Smooth muscle cell (in vitro differentiated cells): ENCODE data around the gene TAF3. TPM values are rescaled to one million over a fixed set of nuclear protein-coding genes. Genes with fewer than 3 reads are reported as not detected.

Source experiments
- DNase-seq: peaks from one replicate; lab custom pipeline; 2025; ENCODE audit not compliant: unreplicated experiment; lab: John Stamatoyannopoulos, UW
- H2AFZ ChIP-seq: fragments of 200-600 bp; sonication (generic); 2 replicates; pipeline ENCODE4 v1.6.0; 2016; ENCODE audit warnings: antibody characterized with exemption, low read depth, mild to moderate bottlenecking
- H3F3A ChIP-seq: fragments of 200-600 bp; sonication (generic); 2 replicates; pipeline ENCODE4 v1.6.0; 2017; ENCODE audit warnings: antibody characterized with exemption, low read depth
- H3K27ac ChIP-seq: fragments of 200-600 bp; sonication (generic); 2 replicates; pipeline ENCODE4 v1.5.1; 2016; ENCODE audit warnings: low read depth, mild to moderate bottlenecking
- H3K27me3 ChIP-seq: fragments of 200-600 bp; sonication (generic); 2 replicates; pipeline ENCODE4 v1.6.1; 2016; ENCODE audit warnings: low read depth, mild to moderate bottlenecking
- H3K36me3 ChIP-seq: fragments of 200-600 bp; sonication (generic); 2 replicates; pipeline ENCODE4 v1.5.1; 2016; ENCODE audit warnings: low read depth
- H3K4me1 ChIP-seq: fragments of 200-600 bp; sonication (generic); 2 replicates; pipeline ENCODE4 v1.5.1; 2016; ENCODE audit warnings: low read depth
- H3K4me2 ChIP-seq: fragments of 200-600 bp; sonication (generic); 2 replicates; pipeline ENCODE4 v1.6.0; 2016; ENCODE audit warnings: mild to moderate bottlenecking
- H3K4me3 ChIP-seq: fragments of 200-600 bp; sonication (generic); 2 replicates; pipeline ENCODE4 v1.5.1; 2016; ENCODE audit warnings: mild to moderate bottlenecking
- H3K79me2 ChIP-seq: fragments of 200-600 bp; sonication (generic); 2 replicates; pipeline ENCODE4 v1.6.0; 2016; ENCODE audit warnings: low read depth, mild to moderate bottlenecking
- H3K9ac ChIP-seq: fragments of 200-600 bp; sonication (generic); 2 replicates; pipeline ENCODE4 v1.6.0; 2016; ENCODE audit warnings: low read depth
- H3K9me3 ChIP-seq: fragments of 200-600 bp; sonication (generic); replicated peaks from 2 replicates; pipeline ENCODE4 v1.5.1; 2016; ENCODE audit warnings: low read depth
- H4K20me1 ChIP-seq: fragments of 200-600 bp; sonication (generic); 2 replicates; pipeline ENCODE4 v1.6.0; 2016; ENCODE audit warnings: low read depth
- WGBS: methylation state at CpG from one replicate; pipeline ENCODE4 v1.1.7; 2016; ENCODE audit warnings: low lambda C conversion rate; 5-methylcytosine and 5-hydroxymethylcytosine counted together
- polyA plus RNA-seq: library from polyadenylated mRNA; unstranded; fragments of >200 nt; fragmentation: Nextera tagmentation; extraction: Ambion mirVana; gene quantifications from 2 replicates; pipeline ENCODE4 v1.2.1, GENCODE V29; 2016
- total RNA-seq: library from RNA; depleted of rRNA; stranded (reverse); fragments of >200 nt; gene quantifications from 2 replicates; pipeline ENCODE4 v1.2.3, GENCODE V29; 2014
- TF ChIP-seq, protein P1 (sequence below): fragments of 200-600 bp; sonication (generic); IDR thresholded peaks from 2 replicates; pipeline ENCODE4 v1.5.1; 2017; ENCODE audit warnings: borderline replicate concordance, mild to moderate bottlenecking, antibody characterized with exemption; ENCODE audit not compliant: insufficient read depth, poor library complexity, severe bottlenecking

Gene TAF3
- total and polyA plus RNA-seq, 2 experiments from 2014 or later, result 3.7 to 7.0 TPM

DNA sequence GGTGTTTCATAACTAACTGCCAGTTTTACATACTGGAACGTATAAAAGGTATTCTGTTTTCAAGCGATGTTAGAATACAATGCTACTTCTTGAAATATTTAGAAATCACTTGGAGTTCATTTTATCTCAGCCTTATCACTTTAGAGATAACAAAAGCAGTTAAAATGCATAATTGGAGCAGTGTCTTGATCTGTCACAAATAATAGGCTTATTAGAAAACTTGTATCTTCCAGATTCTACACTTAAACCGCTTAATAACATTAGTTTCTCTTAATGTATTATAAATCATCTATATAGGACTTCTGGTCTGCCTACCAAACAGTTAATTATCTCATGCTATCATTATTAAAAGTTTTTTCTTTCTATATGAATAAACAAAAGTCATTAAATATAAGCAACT, 104.4 kb downstream of the TAF3 start:
- Histone ChIP-seq H3K36me3 (no peaks in the 10 kb centered on the region), H3K4me2 (no peak overlapping the region), H3K79me2 (peaks cover 16% of the 10 kb centered on the region), H3K4me3 (no peak overlapping the region), H2AFZ (no peak overlapping the region), H3K4me1 (no peaks in the 10 kb centered on the region), H3K9me3 (no peaks in the 10 kb centered on the region), H3K27ac (no peak overlapping the region), H3K27me3 (no peaks in the 10 kb centered on the region), H3F3A (no peaks in the 10 kb centered on the region), H3K9ac (no peak overlapping the region), H4K20me1 (peaks cover 22% of the 10 kb centered on the region)
- TF ChIP-seq, protein P1, sequence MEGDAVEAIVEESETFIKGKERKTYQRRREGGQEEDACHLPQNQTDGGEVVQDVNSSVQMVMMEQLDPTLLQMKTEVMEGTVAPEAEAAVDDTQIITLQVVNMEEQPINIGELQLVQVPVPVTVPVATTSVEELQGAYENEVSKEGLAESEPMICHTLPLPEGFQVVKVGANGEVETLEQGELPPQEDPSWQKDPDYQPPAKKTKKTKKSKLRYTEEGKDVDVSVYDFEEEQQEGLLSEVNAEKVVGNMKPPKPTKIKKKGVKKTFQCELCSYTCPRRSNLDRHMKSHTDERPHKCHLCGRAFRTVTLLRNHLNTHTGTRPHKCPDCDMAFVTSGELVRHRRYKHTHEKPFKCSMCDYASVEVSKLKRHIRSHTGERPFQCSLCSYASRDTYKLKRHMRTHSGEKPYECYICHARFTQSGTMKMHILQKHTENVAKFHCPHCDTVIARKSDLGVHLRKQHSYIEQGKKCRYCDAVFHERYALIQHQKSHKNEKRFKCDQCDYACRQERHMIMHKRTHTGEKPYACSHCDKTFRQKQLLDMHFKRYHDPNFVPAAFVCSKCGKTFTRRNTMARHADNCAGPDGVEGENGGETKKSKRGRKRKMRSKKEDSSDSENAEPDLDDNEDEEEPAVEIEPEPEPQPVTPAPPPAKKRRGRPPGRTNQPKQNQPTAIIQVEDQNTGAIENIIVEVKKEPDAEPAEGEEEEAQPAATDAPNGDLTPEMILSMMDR, result no peak
- no peak for DNase-seq
- WGBS, result 91% methylated on average over 3 of the region's 3 CpGs

DNA sequence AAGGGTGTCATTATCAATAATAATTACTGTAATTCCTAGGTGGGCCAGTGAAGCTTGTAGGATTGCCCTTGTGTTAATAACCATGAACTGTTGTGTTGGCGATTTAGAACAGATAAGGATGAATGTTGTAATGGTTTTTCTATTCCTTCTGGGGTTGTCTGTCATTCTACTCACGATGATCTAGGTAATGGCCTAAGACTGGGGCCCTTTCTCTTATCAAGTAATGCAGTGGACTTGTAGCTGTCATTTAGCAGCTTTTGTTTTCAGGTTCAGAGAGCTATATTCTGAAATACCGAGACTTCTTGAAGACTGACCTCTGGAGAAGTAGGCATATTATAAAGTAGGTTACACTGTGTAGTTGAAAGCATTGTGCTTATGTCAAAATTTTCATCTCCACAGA, 110.2 kb downstream of the TAF3 start:
- no peaks in the 10 kb centered on the region for H3K9me3 ChIP-seq
- H4K20me1 ChIP-seq, result peaks cover 17% of the 10 kb centered on the region
- H3K36me3 ChIP-seq, result no peaks in the 10 kb centered on the region
- no peak overlapping the region for H3K4me3 ChIP-seq
- no peaks in the 10 kb centered on the region for H3K4me1 ChIP-seq
- 77% methylated on average over 3 of the region's 3 CpGs for WGBS
- H2AFZ ChIP-seq, result no peak overlapping the region
- no peaks in the 10 kb centered on the region for H3F3A ChIP-seq
- H3K9ac ChIP-seq, result no peak overlapping the region
- no peaks in the 10 kb centered on the region for H3K27me3 ChIP-seq
- DNase-seq, result no peak
- no peak overlapping the region for H3K4me2 ChIP-seq
- no peaks in the 10 kb centered on the region for H3K79me2 ChIP-seq
- TF ChIP-seq, protein P1, result no peak
- H3K27ac ChIP-seq, result no peak overlapping the region

DNA sequence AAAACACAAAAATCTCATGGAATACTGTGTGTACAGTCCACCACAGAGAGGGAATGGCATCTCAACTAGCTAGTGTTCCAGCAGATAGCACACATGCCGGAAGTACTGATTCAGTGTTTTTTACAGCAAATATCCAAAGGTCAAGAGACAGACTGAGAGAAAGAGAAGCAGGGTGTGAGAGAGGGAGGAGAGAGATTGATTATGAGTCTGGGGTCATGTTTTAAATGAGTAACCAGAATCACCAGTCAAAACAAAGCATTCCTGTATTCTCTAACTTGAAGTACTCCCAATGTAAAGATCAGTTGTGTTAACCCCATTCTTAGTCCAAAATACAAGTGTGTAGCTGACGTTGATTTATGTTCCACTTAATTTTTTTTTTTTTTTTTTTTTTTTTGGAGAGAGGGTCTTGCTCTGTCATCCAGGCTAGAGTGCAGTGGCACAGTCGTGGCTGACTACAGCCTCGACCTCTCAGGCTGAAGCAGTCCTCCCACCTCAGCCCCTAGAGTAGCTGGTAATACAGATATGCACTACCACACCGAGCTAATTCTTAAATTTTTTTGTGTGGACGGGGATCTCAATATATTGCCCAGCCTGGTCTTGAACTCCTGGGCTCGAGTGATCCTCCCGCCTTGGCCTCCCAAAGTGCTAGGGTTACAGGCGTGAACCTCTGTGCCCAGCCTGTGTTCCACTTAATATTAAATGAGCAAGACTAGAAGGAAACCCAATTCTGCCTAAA, 114.2 kb downstream of the TAF3 start:
- Histone ChIP-seq H3K27me3 (no peaks in the 10 kb centered on the region), H3K9ac (no peak overlapping the region), H2AFZ (no peak overlapping the region), H3K9me3 (no peaks in the 10 kb centered on the region), H3K27ac (no peak overlapping the region), H3F3A (no peaks in the 10 kb centered on the region), H4K20me1 (peaks cover 10% of the 10 kb centered on the region), H3K4me3 (no peak overlapping the region), H3K4me2 (peak overlapping the region; percentile 8), H3K4me1 (no peaks in the 10 kb centered on the region), H3K79me2 (peaks cover 2% of the 10 kb centered on the region), H3K36me3 (no peaks in the 10 kb centered on the region)
- WGBS, result 84% methylated on average over 9 of the region's 9 CpGs
- DNase-seq, result no peak
- TF ChIP-seq, protein P1, result no peak

DNA sequence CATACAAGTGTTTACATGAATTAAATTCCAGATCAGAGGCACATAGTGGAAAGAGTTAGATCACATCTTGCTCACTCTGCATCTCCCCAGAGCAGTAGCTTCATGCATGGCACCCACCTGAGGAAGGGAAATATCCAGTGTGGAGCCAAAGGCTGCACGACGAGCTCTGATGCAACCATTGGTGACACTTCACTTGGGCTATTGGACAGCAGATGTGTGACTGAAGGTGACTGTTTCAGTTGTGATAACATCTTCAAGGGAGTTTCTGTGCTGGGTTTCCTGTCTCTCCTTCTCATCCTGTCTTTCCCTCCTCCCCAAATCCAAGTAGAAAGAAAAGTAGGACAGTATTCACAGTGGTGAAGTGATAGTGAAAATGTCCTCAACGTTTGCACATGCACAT, 115.0 kb downstream of the TAF3 start:
- Histone ChIP-seq H3K9me3 (no peaks in the 10 kb centered on the region), H3K27ac (no peak overlapping the region), H3K36me3 (no peaks in the 10 kb centered on the region), H3F3A (no peaks in the 10 kb centered on the region), H4K20me1 (peaks cover 9% of the 10 kb centered on the region), H3K4me2 (no peak overlapping the region), H2AFZ (no peak overlapping the region), H3K27me3 (no peaks in the 10 kb centered on the region), H3K79me2 (peaks cover 2% of the 10 kb centered on the region), H3K4me1 (no peaks in the 10 kb centered on the region), H3K9ac (no peak overlapping the region), H3K4me3 (no peak overlapping the region)
- WGBS, result 77% methylated on average over 3 of the region's 3 CpGs
- no peak for DNase-seq
- TF ChIP-seq, protein P1, result no peak
